Adrenal gland (tissue), 5 donors: Measurements from ENCODE around the gene OR6N1.

Experiments
- CTCF ChIP-seq, 6 experiments: fragments of 450-650 bp in 4 of 6; fragments of 200-600 bp in 2 of 6; sonication (generic) in 1 of 6; IDR thresholded peaks; 1 replicate in 5 of 6; 2 replicates in 1 of 6; pipeline versions ENCODE4 v1.5.1 to v1.8.0; 2016 to 2021; ENCODE audit warnings: antibody characterized with exemption in 6 of 6, mild to moderate bottlenecking in 2 of 6, moderate library complexity in 1 of 6
- POLR2A ChIP-seq, 2 donors: fragments of 450-650 bp; IDR thresholded peaks; one replicate each; pipeline ENCODE4 v1.6.1; 2017; ENCODE audit warnings: antibody characterized with exemption in 2 of 2, mild to moderate bottlenecking in 2 of 2, moderate library complexity in 1 of 2
- donor health status: DM: no; HTN: no; CAD: no.

GRCh38 chr1:158716335-158716734 lies 55.7 kb downstream of the OR6N1 start:
- TF ChIP-seq CTCF (IDR thresholded peaks at IDR 0.05) (no peak), POLR2A (IDR thresholded peaks at IDR 0.05) (no peak)
